Right cardiac atrium (tissue), 5 donors: ENCODE measurements around the gene RNF225. TPM values are rescaled to one million over a fixed set of nuclear protein-coding genes. Genes with fewer than 3 reads are reported as not detected.
"Not testable (repeated sequence)": the region's sequence is repeated elsewhere in the genome, so short reads cannot be mapped to it uniquely, and the experiment has no call there.

Experiments
- ATAC-seq, 2 donors: fragments of 200-7000 bp; cut with Tn5 transposase; one replicate each; pipeline versions ENCODE4 v1.8.0 to v1.9.1; 2020; ENCODE audit warnings: moderate library complexity in 2 of 2, mild to moderate bottlenecking in 1 of 2
- DNase-seq, 3 donors: peaks; one replicate each; pipeline ENCODE4 v3.0.0-alpha.2; 2020
- H3K27ac ChIP-seq: one replicate; pipeline ENCODE4 v1.5.1; 2013; ENCODE audit warnings: mild to moderate bottlenecking, low read length, control low read depth, moderate library complexity
- H3K27me3 ChIP-seq: one replicate; pipeline ENCODE4 v1.6.1; 2013; ENCODE audit not compliant: control insufficient read depth, insufficient read depth
- H3K4me1 ChIP-seq: one replicate; pipeline ENCODE4 v1.6.1; 2013; ENCODE audit warnings: low read length; ENCODE audit not compliant: control insufficient read depth, insufficient read depth
- H3K4me3 ChIP-seq: one replicate; pipeline ENCODE4 v1.5.1; 2013; ENCODE audit warnings: low read length, control low read depth
- H3K9me3 ChIP-seq: one replicate; pipeline ENCODE4 v1.6.1; 2013; ENCODE audit warnings: low read length; ENCODE audit not compliant: control insufficient read depth
- WGBS: extraction: QIAGEN DNeasy Blood & Tissue Kit; methylation state at CpG from one replicate; pipeline ENCODE4 v1.1.7; 2013; 5-methylcytosine and 5-hydroxymethylcytosine counted together
- intact Hi-C, 4 donors: fragments of 100-400 bp; cut with DNase I; formaldehyde crosslinking; loops; one replicate each; pipeline versions ENCODE4 v1.11.0 to v1.14.0; 2022 to 2023
- polyA plus RNA-seq: library from polyadenylated mRNA; stranded (reverse); fragments of 200-250 nt; gene quantifications from one replicate; pipeline ENCODE4 v1.2.3, GENCODE V29; 2013
- total RNA-seq, 4 donors: library from RNA; stranded (reverse); fragmentation: NEBNext Ultra II Directional; extraction: Animal tissue kit (Norgen Biotek cat#: 25700); gene quantifications; one replicate each; pipeline ENCODE4 v1.2.1, GENCODE V29; 2021
- donor health status: healthy with polysubstance abuse.
- donor health status: DM: no; HTN: yes; CAD: no.
- donor health status: DM: no; HTN: no; CAD: no.
- donor health status: DM: no; HTN: yes; CAD: no; lungs with severe emphysema.
- donor health status: DM: yes; HTN: yes; CAD: no.

Gene RNF225
- total and polyA plus RNA-seq, 5 donors: not detected

DNA sequence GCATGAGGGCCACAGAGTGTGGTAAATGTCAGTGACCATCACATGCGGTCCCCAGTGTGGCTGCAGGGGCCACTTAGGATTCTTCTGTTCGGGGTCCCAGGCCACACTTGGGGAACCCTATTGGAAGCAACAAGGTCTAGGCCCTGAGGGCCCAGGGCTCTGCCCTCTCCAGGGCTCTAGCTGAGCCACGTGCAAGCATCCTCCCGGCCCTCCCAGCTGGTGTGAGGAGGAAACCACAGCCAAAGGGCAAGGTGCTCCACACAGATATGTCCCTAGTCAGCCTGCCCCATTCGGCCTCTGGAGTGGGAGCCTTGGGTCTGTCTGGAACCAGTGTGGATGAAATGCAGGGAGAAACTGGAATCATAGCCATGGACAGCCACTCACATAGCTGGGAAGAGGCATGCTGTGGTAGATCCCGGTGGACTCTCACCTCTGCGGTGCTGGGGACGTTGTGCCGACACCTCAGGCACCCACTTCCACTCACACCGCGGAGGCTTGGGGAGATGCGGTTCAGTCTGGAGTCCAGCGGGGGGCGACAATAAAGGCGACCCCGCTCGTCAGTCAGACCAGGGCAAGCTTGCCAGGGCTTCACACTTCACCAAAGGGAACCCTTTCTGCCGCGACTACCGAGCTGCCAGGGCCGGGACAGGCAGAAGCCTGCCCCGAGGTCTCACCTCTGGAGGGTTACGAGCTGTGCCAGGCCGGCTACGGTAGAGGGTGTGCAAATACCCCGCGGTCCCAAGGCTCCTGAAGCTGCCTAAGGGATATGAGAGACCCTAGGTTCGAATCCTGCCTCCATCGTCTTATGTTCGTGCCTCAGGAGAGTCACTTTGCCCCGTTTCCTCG lies 28.6 kb upstream of the RNF225 start:
- intact Hi-C loops: no loop called here
- no peak for ATAC-seq
- peak in 2 of 3 donors; percentile 36 to 40 for DNase-seq
- H3K4me3 ChIP-seq: no peak overlapping the region
- H3K27ac ChIP-seq: no peak overlapping the region
- no peaks in the 10 kb centered on the region for H3K9me3 ChIP-seq
- no peaks in the 10 kb centered on the region for H3K27me3 ChIP-seq
- H3K4me1 ChIP-seq: no peaks in the 10 kb centered on the region
- 89% methylated on average over 32 of the region's 32 CpGs for WGBS

DNA sequence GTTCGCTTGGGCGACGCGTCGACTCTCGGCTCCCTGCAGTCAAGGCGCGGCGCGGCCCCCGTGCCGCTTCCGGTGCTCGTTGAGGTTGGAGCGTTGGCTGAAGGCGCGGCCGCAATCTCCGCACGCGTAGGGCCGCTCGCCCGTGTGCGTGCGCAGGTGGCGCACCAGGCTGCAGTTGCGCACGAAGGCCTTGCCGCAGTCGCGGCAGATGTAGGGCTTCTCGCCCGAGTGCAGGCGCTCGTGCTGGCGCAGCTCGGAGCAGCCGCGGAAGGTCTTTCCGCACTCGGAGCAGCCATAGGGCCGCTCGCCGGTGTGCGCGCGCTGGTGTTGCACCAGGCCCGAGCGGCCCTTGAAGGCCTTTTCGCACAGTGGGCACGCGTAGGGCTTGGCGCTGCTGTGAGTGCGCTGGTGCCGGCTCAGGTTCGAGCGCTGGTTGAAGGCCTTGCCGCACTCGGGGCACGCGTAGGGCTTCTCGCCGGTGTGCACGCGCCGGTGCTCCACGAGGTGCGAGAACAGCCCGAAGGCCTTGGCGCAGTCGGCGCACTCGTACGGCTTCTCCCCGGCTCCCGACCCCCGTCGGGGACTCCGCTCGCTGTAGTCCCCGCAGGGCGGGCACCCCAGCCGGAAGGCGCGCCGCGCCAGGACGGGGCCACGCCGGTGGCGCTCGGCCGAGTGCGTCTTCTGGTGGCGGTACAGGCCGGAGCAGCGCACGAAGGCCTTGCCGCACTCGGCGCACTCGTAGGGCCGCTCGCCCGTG lies 27.6 kb upstream of the RNF225 start:
- no peaks in the 10 kb centered on the region for H3K4me1 ChIP-seq
- H3K27ac ChIP-seq: no peak overlapping the region
- 37% methylated on average over 106 of the region's 106 CpGs for WGBS
- intact Hi-C loops: no loop called here
- H3K27me3 ChIP-seq: no peaks in the 10 kb centered on the region
- H3K4me3 ChIP-seq: no peak overlapping the region
- no peaks in the 10 kb centered on the region for H3K9me3 ChIP-seq
- no peak for ATAC-seq
- peak in 2 of 3 donors; percentile 45 to 53 for DNase-seq

DNA sequence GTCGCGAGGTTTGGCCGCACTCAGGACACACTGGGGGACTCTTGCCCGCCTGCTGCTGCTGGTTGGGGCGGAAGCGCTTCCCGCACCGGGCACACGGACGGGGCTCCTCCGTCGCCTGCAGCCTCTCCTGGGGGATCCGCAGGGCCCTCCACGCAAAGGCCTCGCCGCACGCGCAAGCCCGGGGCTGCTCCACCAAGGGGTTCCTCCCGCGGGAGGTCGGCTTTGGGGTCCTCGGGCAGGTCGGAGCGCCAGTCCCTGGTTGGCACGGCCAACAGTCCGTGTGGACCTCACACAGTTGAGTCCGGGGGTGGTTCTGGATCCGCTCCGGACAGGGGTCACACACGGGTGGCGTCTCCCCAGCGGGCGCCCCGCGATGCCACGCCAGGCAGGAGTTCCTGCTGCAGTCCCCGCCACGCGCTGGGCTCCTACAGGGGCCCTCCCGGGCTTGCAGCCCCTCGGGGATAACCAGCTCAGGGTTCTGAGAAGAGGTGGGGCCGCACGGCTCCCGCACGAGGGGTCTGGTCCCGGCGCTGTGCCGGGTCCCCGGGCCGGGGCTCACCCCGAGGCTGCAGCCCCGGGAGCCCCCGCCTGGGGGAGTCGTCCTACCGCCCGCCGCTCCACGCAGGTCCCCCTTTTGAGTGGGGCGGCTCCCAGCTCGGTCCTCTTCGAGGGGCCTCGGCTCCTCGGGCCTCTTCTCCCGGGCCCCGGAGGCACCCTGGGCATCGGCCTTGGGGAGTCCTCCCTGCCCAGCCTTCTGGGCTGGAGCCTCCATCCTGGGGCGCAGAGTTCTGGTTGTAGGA lies 26.7 kb upstream of the RNF225 start:
- Histone ChIP-seq H3K4me3 (no peak overlapping the region), H3K27ac (no peak overlapping the region), H3K4me1 (no peaks in the 10 kb centered on the region), H3K27me3 (no peaks in the 10 kb centered on the region), H3K9me3 (no peaks in the 10 kb centered on the region)
- WGBS: 73% methylated on average over 68 of the region's 68 CpGs
- DNase-seq (peak in 2 of 3 donors; percentile 47 to 60), ATAC-seq (peak; percentile 26 to 36)
- intact Hi-C loops: no loop called here

DNA sequence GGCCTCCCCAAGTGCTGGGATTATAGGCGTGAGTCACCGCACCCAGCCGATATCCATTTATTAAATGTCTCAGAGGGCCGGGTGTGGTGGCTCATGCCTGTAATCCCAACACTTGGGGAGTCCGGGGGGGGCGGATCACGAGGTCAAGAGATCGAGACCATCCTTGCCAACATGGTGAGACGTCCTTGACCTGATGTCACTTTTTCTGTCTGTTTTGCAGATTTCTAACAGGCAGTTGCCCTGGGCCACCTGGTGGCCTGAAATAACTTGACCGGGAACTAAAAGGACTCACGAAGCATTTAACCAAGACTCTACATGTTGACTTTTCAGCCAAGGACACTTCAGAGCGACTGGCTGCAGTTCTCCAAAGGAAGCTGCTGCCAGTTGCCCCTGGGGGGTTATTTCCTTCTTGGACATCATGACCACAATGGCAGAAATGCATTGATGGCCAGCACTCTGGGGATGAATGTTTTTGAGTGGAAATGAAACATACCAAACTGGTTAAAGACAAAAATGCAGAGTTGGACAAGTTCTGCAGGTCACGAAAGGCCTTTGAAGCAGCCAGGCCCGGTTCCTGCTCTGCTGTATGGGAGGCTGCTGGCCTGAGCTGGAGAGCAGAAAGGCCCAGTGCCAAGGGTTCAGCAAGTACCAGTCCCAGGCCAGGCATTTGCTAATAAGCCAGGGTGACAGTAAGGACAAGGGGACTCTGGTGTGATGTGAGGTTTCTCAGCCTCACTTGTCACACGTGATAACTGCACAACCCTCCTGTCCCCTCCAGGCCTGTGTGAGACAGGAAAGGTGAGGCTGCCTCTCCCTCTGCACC lies 22.9 kb upstream of the RNF225 start:
- DNase-seq (peak in 2 of 3 donors; percentile 22 to 55), ATAC-seq (peak in 1 of 2 donors; percentile 52)
- Histone ChIP-seq H3K4me3 (no peak overlapping the region), H3K4me1 (no peaks in the 10 kb centered on the region), H3K9me3 (no peaks in the 10 kb centered on the region), H3K27ac (no peak overlapping the region), H3K27me3 (no peaks in the 10 kb centered on the region)
- intact Hi-C loops: no loop called here
- WGBS: 65% methylated on average over 15 of the region's 15 CpGs

DNA sequence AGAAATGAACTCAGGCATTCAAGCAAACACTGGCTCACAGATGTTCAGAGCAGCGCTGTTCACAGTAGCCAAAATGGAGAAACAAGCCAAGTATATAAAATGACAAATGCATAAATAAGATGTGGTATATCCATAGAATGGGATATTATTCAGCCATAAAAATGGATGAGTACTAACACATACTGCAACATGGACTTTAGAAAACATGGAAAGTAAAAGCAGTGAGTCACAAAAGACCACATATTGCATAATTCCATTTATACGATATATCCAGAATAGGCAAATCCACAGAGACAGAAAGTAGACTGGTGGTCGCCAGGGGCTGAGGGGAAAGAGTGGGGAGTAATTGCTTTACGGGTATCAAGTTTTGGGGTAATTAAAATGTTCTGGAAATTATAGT lies 21.3 kb upstream of the RNF225 start:
- WGBS: 85% methylated on average over 4 of the region's 4 CpGs
- ATAC-seq: no peak
- H3K27ac ChIP-seq: no peak overlapping the region

DNA sequence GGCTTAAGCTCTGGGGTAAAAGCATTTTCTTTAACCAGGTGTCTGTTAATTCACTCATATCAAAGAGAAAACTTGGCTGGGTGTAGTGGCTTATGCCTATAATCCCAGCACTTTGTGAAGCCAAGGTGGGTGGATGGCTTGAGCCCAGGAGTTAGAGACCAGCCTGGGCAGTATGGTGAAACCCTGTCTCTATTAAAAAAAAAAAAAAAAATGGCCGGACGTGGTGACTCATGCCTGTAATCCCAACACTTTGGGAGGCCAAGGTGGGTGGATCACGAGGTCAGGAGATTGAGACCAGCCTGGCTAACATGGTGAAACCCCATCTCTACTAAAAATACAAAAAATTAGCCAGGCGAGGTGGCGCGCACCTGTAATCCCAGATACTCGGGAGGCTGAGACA lies 18.7 kb upstream of the RNF225 start:
- DNase-seq: peak in 1 of 3 donors; percentile 8
- H3K27me3 ChIP-seq, intact Hi-C loops, H3K4me1 ChIP-seq, H3K4me3 ChIP-seq, H3K9me3 ChIP-seq, ATAC-seq, H3K27ac ChIP-seq: not testable (repeated sequence)
- 85% methylated on average over 7 of the region's 7 CpGs for WGBS

More for the DNA sequence above, 21.3 kb upstream of the RNF225 start:
- DNase-seq: no peak
- intact Hi-C loops: no loop called here
- no peaks in the 10 kb centered on the region for H3K4me1 ChIP-seq
- no peak overlapping the region for H3K4me3 ChIP-seq
- no peaks in the 10 kb centered on the region for H3K27me3 ChIP-seq
- H3K9me3 ChIP-seq: no peaks in the 10 kb centered on the region

DNA sequence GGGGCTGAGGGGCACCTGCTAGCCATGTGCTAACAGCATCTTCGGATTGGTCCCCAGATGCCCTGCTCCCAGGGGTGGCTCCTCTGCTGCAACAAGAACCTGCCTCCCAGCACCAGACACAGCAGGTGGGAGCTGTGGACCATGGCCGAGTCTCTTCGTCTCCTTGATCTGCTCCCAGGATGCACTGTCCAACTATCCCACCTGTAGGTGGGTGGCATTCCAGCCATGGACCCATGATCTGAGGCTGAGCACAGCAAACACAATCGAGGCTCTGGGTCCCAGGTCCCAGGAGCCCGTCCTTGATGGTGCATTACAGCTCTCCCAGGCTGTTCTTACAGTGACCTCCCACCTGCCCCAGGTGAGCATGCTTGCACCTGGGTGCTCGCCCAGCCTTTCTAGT lies 16.2 kb upstream of the RNF225 start:
- no peaks in the 10 kb centered on the region for H3K27me3 ChIP-seq
- ATAC-seq (no peak), DNase-seq (peak in 2 of 3 donors; percentile 38 to 48)
- H3K4me3 ChIP-seq: no peak overlapping the region
- no peaks in the 10 kb centered on the region for H3K9me3 ChIP-seq
- H3K27ac ChIP-seq: no peak overlapping the region
- intact Hi-C loops: no loop called here
- WGBS: 92% methylated on average over 6 of the region's 6 CpGs
- peaks cover 3% of the 10 kb centered on the region for H3K4me1 ChIP-seq

DNA sequence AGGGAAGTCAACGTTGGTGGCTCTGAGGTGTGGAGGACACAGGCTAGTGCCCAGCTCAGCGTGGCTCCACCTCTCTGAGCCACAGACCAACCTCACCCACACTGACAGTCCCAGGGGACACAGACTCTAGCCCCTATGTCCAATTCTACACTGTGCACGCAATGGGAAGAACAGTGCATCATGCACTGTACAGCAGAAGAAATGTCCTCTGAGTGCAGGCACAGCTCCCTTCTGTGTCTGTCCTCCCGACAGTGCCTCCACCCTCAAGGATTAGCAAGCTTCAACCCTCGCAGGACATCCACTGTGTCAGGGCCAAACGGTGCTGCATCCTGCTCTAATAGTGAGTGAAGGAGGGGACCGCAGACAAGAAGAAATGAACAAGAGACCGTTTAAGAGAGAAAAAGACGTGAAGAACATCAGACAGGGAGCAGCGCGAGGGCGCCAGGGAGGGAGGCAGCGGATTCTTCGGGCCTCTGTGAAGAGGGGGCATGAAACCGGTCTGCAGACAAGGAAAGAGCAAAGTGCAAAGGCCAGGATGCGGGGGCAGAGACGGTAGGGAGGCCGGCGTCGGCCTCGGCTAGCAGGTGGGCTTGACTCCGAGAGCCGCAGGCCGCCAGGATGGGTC lies 15.3 kb upstream of the RNF225 start:
- DNase-seq: no peak
- ATAC-seq: no peak
- Histone ChIP-seq H3K4me3 (peak overlapping the region; percentile 34), H3K27ac (peak overlapping the region; percentile 34), H3K27me3 (no peaks in the 10 kb centered on the region), H3K9me3 (no peaks in the 10 kb centered on the region), H3K4me1 (peaks cover 3% of the 10 kb centered on the region)
- 5% methylated on average over 24 of the region's 24 CpGs for WGBS
- intact Hi-C loops: no loop called here

DNA sequence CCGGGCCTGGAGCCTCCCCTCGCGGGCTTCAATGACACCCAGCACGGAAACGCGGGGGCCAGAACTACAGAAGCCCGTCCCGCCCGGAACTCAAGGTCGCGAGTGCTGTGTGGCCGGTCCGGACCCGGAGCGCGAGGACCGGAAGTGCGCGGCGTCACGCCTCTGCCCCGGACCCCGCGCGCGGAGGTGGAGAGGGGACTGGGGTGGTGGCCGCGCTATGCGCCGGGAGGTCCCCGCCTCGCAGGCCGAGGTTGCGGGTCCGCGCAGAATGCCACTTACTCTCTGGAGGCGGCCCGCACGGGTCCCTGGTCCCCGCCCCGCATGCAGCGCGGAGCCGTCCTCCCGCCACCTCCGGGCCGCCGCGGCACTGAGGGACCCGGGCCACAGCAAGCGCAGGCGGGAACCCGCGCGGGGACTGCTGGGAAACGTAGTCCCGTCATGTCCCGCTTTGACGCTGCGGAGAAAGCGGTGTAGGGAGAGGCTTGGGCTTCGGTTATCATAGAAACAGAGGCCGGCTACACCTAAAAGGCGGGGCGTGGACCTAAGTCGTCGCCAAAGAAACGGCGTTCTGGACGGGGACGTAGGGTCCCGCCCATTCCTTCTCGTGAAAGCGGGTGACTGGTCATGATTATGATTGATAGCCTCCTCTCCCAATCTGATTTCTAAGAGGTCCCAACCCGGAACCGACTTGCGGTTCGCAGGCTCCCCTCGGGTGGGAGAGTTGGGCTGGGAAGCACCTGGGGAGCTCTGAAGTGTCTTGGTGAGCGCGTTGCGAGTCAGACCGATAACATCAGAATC lies 14.6 kb upstream of the RNF225 start, which contains the start of gene ZNF837:
Gene ZNF837 (minus strand): TSS at position 369 of the 798 bp plus-strand sequence. CDS start 11,698 bp downstream, outside the sequence.
- under 1% methylated on average over 83 of the region's 83 CpGs for WGBS
- no peaks in the 10 kb centered on the region for H3K9me3 ChIP-seq
- intact Hi-C loops: no loop called here
- H3K27ac ChIP-seq: peak within 1 kb of the TSS; percentile 34
- peaks cover 8% of the 10 kb centered on the region for H3K4me1 ChIP-seq
- DNase-seq (peak; percentile 99), ATAC-seq (peak; percentile 96)
- H3K4me3 ChIP-seq: peak within 1 kb of the TSS; percentile 58
- no peaks in the 10 kb centered on the region for H3K27me3 ChIP-seq
